HepG2 (cell line): ENCODE results near the gene MB21D2. TPM values are rescaled to one million over a fixed set of nuclear protein-coding genes. Genes with fewer than 3 reads are reported as not detected.

Experiments used
- ATAC-seq: fragments of 200-7000 bp; cut with Tn5 transposase; 3 replicates; pipeline ENCODE4 v1.9.1; 2020; ENCODE audit warnings: mild to moderate bottlenecking, moderate library complexity
- BruUV-seq: library from RNA; stranded (reverse); fragments of 400-500 nt; replicated peaks from 2 replicates; lab custom pipeline; 2021; lab: Mats Ljungman, UMichigan
- CTCF ChIA-PET: fragments of 300-600 bp; formaldehyde crosslinking; extraction: SDS; loops from one replicate; lab custom pipeline; 2021; ENCODE audit warnings: low total read pairs, inconsistent platforms, low intra/inter-chr PET ratio; lab: Yijun Ruan, JAX
- POLR2A ChIA-PET: fragments of 350-600 bp; sonication (Branson Sonifier 250); formaldehyde crosslinking; loops from one replicate; lab custom pipeline; 2020; ENCODE audit warnings: antibody characterized with exemption, inconsistent platforms; lab: Yijun Ruan, JAX
- DNase-seq: peaks from one replicate; pipeline ENCODE4 v3.0.0-alpha.2; 2015; ENCODE audit warnings: low spot score
- FAIRE-seq: peaks from 3 replicates; lab custom pipeline; 2011; peaks lifted over from hg19 to GRCh38; lab: Jason Lieb, UNC
- H2AFZ ChIP-seq: one replicate; pipeline ENCODE4 v1.6.1; 2011; ENCODE audit warnings: low read length, inconsistent platforms
- H3K27ac ChIP-seq: fragments of 300-600 bp; 3 replicates; pipeline ENCODE4 v1.8.0; 2011; ENCODE audit warnings: mixed run types, mild to moderate bottlenecking, mixed read lengths, low read length, inconsistent platforms; ENCODE audit not compliant: insufficient read depth; ENCODE audit errors: extremely low read length
- H3K27me3 ChIP-seq, 2 experiments: fragments of 200-600 bp in 1 of 2; 2 replicates in 1 of 2; 3 replicates in 1 of 2; pipeline versions ENCODE4 v1.6.0 to v1.8.0; 2011; ENCODE audit warnings: low read length in 2 of 2, mild to moderate bottlenecking in 2 of 2, moderate library complexity in 2 of 2, inconsistent platforms in 1 of 2; ENCODE audit not compliant: insufficient read depth in 2 of 2, control insufficient read depth in 1 of 2
- H3K36me3 ChIP-seq, 2 experiments: fragments of 200-600 bp in 1 of 2; replicated peaks in 1 of 2; 2 replicates in 1 of 2; 3 replicates in 1 of 2; pipeline versions ENCODE4 v1.5.1 to v1.8.0; 2011; ENCODE audit warnings: low read length in 2 of 2, inconsistent platforms in 1 of 2; ENCODE audit not compliant: insufficient read depth in 2 of 2, control insufficient read depth in 1 of 2
- H3K4me1 ChIP-seq: 2 replicates; pipeline ENCODE4 v1.5.1; 2012; ENCODE audit warnings: low read length, inconsistent platforms; ENCODE audit not compliant: insufficient read depth
- H3K4me2 ChIP-seq: 2 replicates; pipeline ENCODE4 v1.6.0; 2011; ENCODE audit warnings: low read depth, low read length, inconsistent platforms
- H3K4me3 ChIP-seq, 3 experiments: fragments of 200-600 bp in 1 of 3; sonication (generic), shearing (Covaris generic) in 1 of 3; replicated peaks in 1 of 3; 2 replicates each; pipeline ENCODE4 v1.5.1; 2011 to 2016; ENCODE audit warnings: low read length in 3 of 3, inconsistent platforms in 2 of 3, low read depth in 2 of 3, mild to moderate bottlenecking in 2 of 3, control low read depth in 1 of 3, mixed read lengths in 1 of 3; ENCODE audit not compliant: insufficient read depth in 1 of 3
- H3K79me2 ChIP-seq: one replicate; pipeline ENCODE4 v1.6.1; 2011; ENCODE audit warnings: low read length, inconsistent platforms; ENCODE audit not compliant: insufficient read depth
- H3K9ac ChIP-seq: 2 replicates; pipeline ENCODE4 v1.6.0; 2011; ENCODE audit warnings: mild to moderate bottlenecking, low read depth, low read length, inconsistent platforms; ENCODE audit not compliant: insufficient read depth
- H3K9me3 ChIP-seq: 2 replicates; pipeline ENCODE4 v1.5.1; 2012; ENCODE audit warnings: mild to moderate bottlenecking, low read length
- H4K20me1 ChIP-seq: 2 replicates; pipeline ENCODE4 v1.6.0; 2011; ENCODE audit warnings: inconsistent platforms, mild to moderate bottlenecking, low read length, moderate library complexity; ENCODE audit not compliant: insufficient read depth
- CENPT ChIP-seq: sonication (generic); formaldehyde crosslinking; IDR thresholded peaks from 2 replicates; pipeline ENCODE4 v1.8.0; 2022; ENCODE audit warnings: low read depth, mild to moderate bottlenecking, moderate library complexity, missing genetic modification reagents
- ETV5 ChIP-seq: IDR thresholded peaks from 2 replicates; pipeline ENCODE4 v1.6.1; 2018; ENCODE audit warnings: missing biosample characterization, missing genetic modification reagents, inconsistent platforms, borderline replicate concordance
- JDP2 ChIP-seq: sonication (generic); formaldehyde crosslinking; IDR thresholded peaks from 2 replicates; pipeline ENCODE4 v1.8.1; 2022; ENCODE audit warnings: missing genetic modification reagents, borderline replicate concordance
- LBX2 ChIP-seq: sonication (generic); formaldehyde crosslinking; IDR thresholded peaks from 2 replicates; pipeline ENCODE4 v1.5.0; 2020; ENCODE audit warnings: missing genetic modification reagents, mild to moderate bottlenecking, borderline replicate concordance
- NFKBIZ ChIP-seq: IDR thresholded peaks from 2 replicates; pipeline ENCODE4 v1.6.1; 2018; ENCODE audit warnings: missing genetic modification reagents, missing compliant biosample characterization
- NR2C2 ChIP-seq: sonication (generic); formaldehyde crosslinking; IDR thresholded peaks from 2 replicates; pipeline ENCODE4 v1.4.0; 2020; ENCODE audit warnings: missing genetic modification reagents, mild to moderate bottlenecking, moderate library complexity, borderline replicate concordance
- RCOR2 ChIP-seq: IDR thresholded peaks from 2 replicates; pipeline ENCODE4 v1.6.1; 2016; ENCODE audit warnings: missing biosample characterization, missing genetic modification reagents
- SIN3A ChIP-seq: IDR thresholded peaks from 2 replicates; pipeline ENCODE4 v1.6.1; 2011; ENCODE audit warnings: low read depth, mild to moderate bottlenecking, control low read depth, low read length, borderline replicate concordance
- TMF1 ChIP-seq: sonication (generic); formaldehyde crosslinking; IDR thresholded peaks from 2 replicates; pipeline ENCODE4 v1.8.1; 2022; ENCODE audit warnings: low read depth, missing genetic modification reagents
- ZFP36 ChIP-seq: fragments of 150-350 bp; IDR thresholded peaks from 2 replicates; pipeline ENCODE4 v1.6.1; 2018; ENCODE audit warnings: borderline replicate concordance, low read length, low read depth; ENCODE audit not compliant: partially characterized antibody
- ZNF260 ChIP-seq: sonication (generic); formaldehyde crosslinking; IDR thresholded peaks from 2 replicates; pipeline ENCODE4 v1.4.0; 2020; ENCODE audit warnings: missing genetic modification reagents, low read depth, mild to moderate bottlenecking, borderline replicate concordance
- ZNF276 ChIP-seq: sonication (generic); formaldehyde crosslinking; IDR thresholded peaks from 2 replicates; pipeline ENCODE4 v1.4.0; 2020; ENCODE audit warnings: mild to moderate bottlenecking, low read depth, missing genetic modification reagents
- ZNF556 ChIP-seq: sonication (generic); formaldehyde crosslinking; IDR thresholded peaks from 2 replicates; pipeline ENCODE4 v1.4.0; 2020; ENCODE audit warnings: mild to moderate bottlenecking, missing genetic modification reagents, borderline replicate concordance
- ZNF766 ChIP-seq: sonication (generic); formaldehyde crosslinking; IDR thresholded peaks from 2 replicates; pipeline ENCODE4 v1.5.0; 2020; ENCODE audit warnings: missing genetic modification reagents, borderline replicate concordance
- WGBS: methylation state at CpG from one replicate; pipeline ENCODE4 v1.1.6; 2017; ENCODE audit warnings: low lambda C conversion rate; 5-methylcytosine and 5-hydroxymethylcytosine counted together
- in situ Hi-C: cut with HindIII; loops from 2 replicates; pipeline ENCODE4 v1.10.0; 2017; ENCODE audit warnings: low pct_unique_long_range_greater_than_20kb; ENCODE audit not compliant: extremely low pct_ligation_motif_present
- intact Hi-C: fragments of 100-400 bp; cut with micrococcal nuclease; formaldehyde crosslinking; loops from one replicate; pipeline ENCODE4 v1.10.0; 2022; ENCODE audit not compliant: unreplicated experiment
- polyA plus RNA-seq, 8 experiments: library from polyadenylated mRNA; depleted of rRNA in 3 of 8; stranded (reverse) in 7 of 8; unstranded in 1 of 8; fragments of >200 nt; fragmentation: Illumina TruSeq in 4 of 8; extraction: Trizol in 4 of 8; gene quantifications; 2 replicates each; pipeline versions ENCODE4 v1.2.1 to v1.2.3, GENCODE V29; 2011 to 2016; ENCODE audit warnings: low read depth in 4 of 8, missing spikeins in 1 of 8, mixed read lengths in 1 of 8; ENCODE audit not compliant: insufficient read depth in 1 of 8
- total RNA-seq, 5 experiments: library from RNA; depleted of rRNA; stranded (reverse); fragments of >200 nt; fragmentation: Illumina TruSeq; extraction: Trizol; gene quantifications; 2 replicates each; pipeline ENCODE4 v1.2.3, GENCODE V29; 2016; ENCODE audit warnings: low read depth in 1 of 5
- TF ChIP-seq, protein P1 (sequence below): sonication (generic); formaldehyde crosslinking; IDR thresholded peaks from 2 replicates; pipeline ENCODE4 v1.4.0; 2020; ENCODE audit warnings: missing genetic modification reagents
- TF ChIP-seq, protein P2 (sequence below): sonication (generic); formaldehyde crosslinking; IDR thresholded peaks from 2 replicates; pipeline ENCODE4 v1.5.0; 2020; ENCODE audit warnings: missing genetic modification reagents

Gene MB21D2
- total and polyA plus RNA-seq, 2 of the 13 experiments (the other 11 are each of a cell fraction or from before 2014, with no cell fraction given) = 0.90 to 1.6 TPM

GRCh38 chr3:192889679-192890078 lies 28.0 kb downstream of the MB21D2 start:
- CTCF ChIA-PET = no interaction called here
- in situ Hi-C loops = no loop called here
- FAIRE-seq = no peak
- no peak overlapping the region for H3K27ac ChIP-seq
- POLR2A ChIA-PET = interaction anchor here (1.7 to 2.0 kb wide), 2 partner anchors 9 to 28 kb away, joined by 4 to 17 read pairs; partner anchors contain the start of gene MB21D2
- intact Hi-C loops = loop anchor here (5.0 to 10.0 kb wide), 2 partner anchors 72 to 705 kb away; partner anchors contain the start of gene OPA1
- H3K4me3 ChIP-seq = no peak overlapping the region
- H3K4me2 ChIP-seq = no peak overlapping the region
- H3K9ac ChIP-seq = no peak overlapping the region
- BruUV-seq = no TSS peak
- no peak overlapping the region for H2AFZ ChIP-seq
- 63% methylated on average over 3 of the region's 3 CpGs for WGBS
- H3K79me2 ChIP-seq = no peaks in the 10 kb centered on the region
- no peaks in the 10 kb centered on the region for H3K36me3 ChIP-seq
- TF ChIP-seq NFKBIZ (CRISPR knock-in tag) (no peak), TMF1 (CRISPR knock-in tag) (no peak), LBX2 (CRISPR knock-in tag) (no peak), SIN3A (no peak), RCOR2 (CRISPR knock-in tag) (no peak), CENPT (CRISPR knock-in tag) (no peak), ZNF766 (CRISPR knock-in tag) (no peak), JDP2 (CRISPR knock-in tag) (no peak), ZNF556 (no peak), ZNF260 (CRISPR knock-in tag) (no peak), ZNF276 (CRISPR knock-in tag) (no peak), ETV5 (CRISPR knock-in tag) (no peak), ZFP36 (no peak), NR2C2 (CRISPR knock-in tag) (no peak)
- TF ChIP-seq, protein P1, sequence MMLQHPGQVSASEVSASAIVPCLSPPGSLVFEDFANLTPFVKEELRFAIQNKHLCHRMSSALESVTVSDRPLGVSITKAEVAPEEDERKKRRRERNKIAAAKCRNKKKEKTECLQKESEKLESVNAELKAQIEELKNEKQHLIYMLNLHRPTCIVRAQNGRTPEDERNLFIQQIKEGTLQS (CRISPR knock-in tag) = no peak
- TF ChIP-seq, protein P2, sequence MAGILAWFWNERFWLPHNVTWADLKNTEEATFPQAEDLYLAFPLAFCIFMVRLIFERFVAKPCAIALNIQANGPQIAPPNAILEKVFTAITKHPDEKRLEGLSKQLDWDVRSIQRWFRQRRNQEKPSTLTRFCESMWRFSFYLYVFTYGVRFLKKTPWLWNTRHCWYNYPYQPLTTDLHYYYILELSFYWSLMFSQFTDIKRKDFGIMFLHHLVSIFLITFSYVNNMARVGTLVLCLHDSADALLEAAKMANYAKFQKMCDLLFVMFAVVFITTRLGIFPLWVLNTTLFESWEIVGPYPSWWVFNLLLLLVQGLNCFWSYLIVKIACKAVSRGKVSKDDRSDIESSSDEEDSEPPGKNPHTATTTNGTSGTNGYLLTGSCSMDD (CRISPR knock-in tag) = no peak
- TF ChIP-seq, all 625 proteins: peak for 0
- H3K9me3 ChIP-seq = no peaks in the 10 kb centered on the region
- ATAC-seq = no peak
- peaks cover 57% of the 10 kb centered on the region for H3K4me1 ChIP-seq
- no peaks in the 10 kb centered on the region for H4K20me1 ChIP-seq
- no peak for DNase-seq
- no peaks in the 10 kb centered on the region for H3K27me3 ChIP-seq
